Measurements from ENCODE around the gene REC8. TPM values are rescaled to one million over a fixed set of nuclear protein-coding genes. Genes with fewer than 3 reads are reported as not detected.

The REC8 gene
- total RNA-seq, 1 donor from 2014 or later = 0.56 TPM

Other genes starting within 250 kb of the REC8 start
- 29.6 and 49.8 TPM in 2 replicates for gene DHRS4, start 218.3 kb upstream of the REC8 start, total RNA-seq
- gene DHRS4L2, start 183.2 kb upstream of the REC8 start, total RNA-seq = 16.3 and 16.9 TPM in 2 replicates
- gene CARMIL3, start 120.1 kb upstream of the REC8 start, total RNA-seq = not detected in 2 replicates
- gene CPNE6, start 100.5 kb upstream of the REC8 start, total RNA-seq = not detected in 2 replicates
- 13.4 and 17.2 TPM in 2 replicates for gene PCK2, start 77.8 kb upstream of the REC8 start, total RNA-seq
- 50.6 and 56.1 TPM in 2 replicates for gene DCAF11, start 57.3 kb upstream of the REC8 start, total RNA-seq
- 0.56 and 0.77 TPM in 2 replicates for gene NRL, start 57.1 kb upstream of the REC8 start, total RNA-seq
- gene FITM1, start 41.4 kb upstream of the REC8 start, total RNA-seq = not detected in 2 replicates
- 69.4 and 88.5 TPM in 2 replicates for gene PSME1, start 35.9 kb upstream of the REC8 start, total RNA-seq
- 20.6 and 31.1 TPM in 2 replicates for gene EMC9, start 30.5 kb upstream of the REC8 start, total RNA-seq
- 81.5 and 136 TPM in 2 replicates for gene PSME2, start 25.5 kb upstream of the REC8 start, total RNA-seq
- gene RNF31, start 24.6 kb upstream of the REC8 start, total RNA-seq = 22.6 and 28.8 TPM in 2 replicates
- 55.5 and 58.9 TPM in 2 replicates for gene IRF9, start 10.8 kb upstream of the REC8 start, total RNA-seq
- 26.5 and 79.8 TPM in 2 replicates for gene IPO4, start 16.7 kb downstream of the REC8 start, total RNA-seq
- 78.4 and 80.1 TPM in 2 replicates for gene TM9SF1, start 23.4 kb downstream of the REC8 start, total RNA-seq
- under 0.01 TPM in 1 of 2 replicates, not detected in the other for gene TSSK4, start 33.6 kb downstream of the REC8 start, total RNA-seq
- 23.4 and 25.1 TPM in 2 replicates for gene CHMP4A, start 41.4 kb downstream of the REC8 start, total RNA-seq
- 15.9 and 18.0 TPM in 2 replicates for gene MDP1, start 44.0 kb downstream of the REC8 start, total RNA-seq
- gene NEDD8, start 60.3 kb downstream of the REC8 start, total RNA-seq = 142 and 224 TPM in 2 replicates
- gene GMPR2, start 60.8 kb downstream of the REC8 start, total RNA-seq = 63.6 and 103 TPM in 2 replicates
- gene TINF2, start 70.5 kb downstream of the REC8 start, total RNA-seq = 48.3 and 58.3 TPM in 2 replicates
- 0.19 and 0.85 TPM in 2 replicates for gene TGM1, start 91.1 kb downstream of the REC8 start, total RNA-seq
- 24.0 and 28.0 TPM in 2 replicates for gene RABGGTA, start 99.5 kb downstream of the REC8 start, total RNA-seq
- 9.0 and 9.9 TPM in 2 replicates for gene DHRS1, start 127.7 kb downstream of the REC8 start, total RNA-seq
- gene NOP9, start 127.8 kb downstream of the REC8 start, total RNA-seq = 19.7 and 34.7 TPM in 2 replicates
- gene CIDEB, start 135.9 kb downstream of the REC8 start, total RNA-seq = 1.5 and 1.7 TPM in 2 replicates
- 1.3 and 3.1 TPM in 2 replicates for gene LTB4R2, start 138.1 kb downstream of the REC8 start, total RNA-seq
- 1.5 and 1.7 TPM in 2 replicates for gene LTB4R, start 139.4 kb downstream of the REC8 start, total RNA-seq
- gene ADCY4, start 163.0 kb downstream of the REC8 start, total RNA-seq = 5.6 and 15.5 TPM in 2 replicates
- 0.19 and 0.56 TPM in 2 replicates for gene RIPK3, start 167.9 kb downstream of the REC8 start, total RNA-seq
- gene NFATC4, start 196.1 kb downstream of the REC8 start, total RNA-seq = 30.3 and 71.0 TPM in 2 replicates
- 3.5 and 6.8 TPM in 2 replicates for gene NYNRIN, start 226.9 kb downstream of the REC8 start, total RNA-seq

All from regular cardiac myocyte (primary cell).